Measurements from ENCODE around the gene ZNF385A. TPM values are rescaled to one million over a fixed set of nuclear protein-coding genes. Genes with fewer than 3 reads are reported as not detected.

The ZNF385A gene
- total and polyA plus RNA-seq, 2 of the 4 experiments (the other 2 are of a cell fraction): 0.36 to 2.5 TPM

DNA sequence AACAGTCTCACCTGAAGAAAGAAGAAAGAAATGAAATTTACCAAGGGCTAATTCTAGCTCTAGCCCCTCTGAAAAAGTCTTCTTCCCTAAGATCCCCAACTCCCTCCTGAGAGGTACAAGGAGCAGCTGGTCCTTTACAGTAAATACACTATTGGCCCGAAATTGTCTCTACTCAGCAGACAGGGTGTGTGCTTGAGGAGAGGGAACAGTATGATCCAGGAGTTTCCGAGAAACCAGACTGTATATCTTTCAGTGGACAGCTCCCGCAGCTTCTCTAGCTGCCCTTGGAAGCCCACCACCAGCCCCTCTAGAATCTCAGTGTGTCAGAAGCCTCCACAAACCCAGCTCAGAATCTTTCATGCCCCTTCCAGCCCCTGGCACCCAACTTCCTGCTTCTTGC lies 28.3 kb downstream of the ZNF385A start:
- no peak overlapping the region; a peak in 1 of 4 replicates for H4K8ac ChIP-seq (ENCODE audit: low read depth in 2 of 2, low read length in 2 of 2)
- no peaks in the 10 kb centered on the region for H3K27me3 ChIP-seq (ENCODE audit: control insufficient read depth, insufficient read depth, low read length)
- no peak overlapping the region for H2AK5ac ChIP-seq (ENCODE audit: low read depth, low read length)
- no peak for DNase-seq
- no peak overlapping the region for H3K4ac ChIP-seq (ENCODE audit: low read depth, low read length)
- no peak overlapping the region for H3K23ac ChIP-seq (ENCODE audit: low read depth, low read length)
- no peak overlapping the region for H4K5ac ChIP-seq (ENCODE audit: low read depth, low read length)
- TF ChIP-seq RCOR1 (IDR thresholded peaks at IDR 0.05; ENCODE audit: insufficient replicate concordance, low read length): no peak
- no peak for TF ChIP-seq SMC3 (IDR thresholded peaks at IDR 0.05; ENCODE audit: low read depth, low read length)
- no peak for TF ChIP-seq NFE2L2 (IDR thresholded peaks at IDR 0.05; ENCODE audit: low read depth, low read length)
- TF ChIP-seq CHD1 (IDR thresholded peaks at IDR 0.05; ENCODE audit: low read depth, low read length): no peak
- no peak for TF ChIP-seq FOS (IDR thresholded peaks at IDR 0.05; ENCODE audit: low read depth, low read length)
- no peak for TF ChIP-seq MXI1 (IDR thresholded peaks at IDR 0.05; ENCODE audit: borderline replicate concordance, low read depth, low read length)
- no peak for TF ChIP-seq MAFK (IDR thresholded peaks at IDR 0.05; ENCODE audit: low read depth, low read length)
- TF ChIP-seq POLR2A (IDR thresholded peaks at IDR 0.05; ENCODE audit: low read depth, low read length): no peak
- TF ChIP-seq RAD21 (IDR thresholded peaks at IDR 0.05; ENCODE audit: low read length): no peak
- ATAC-seq (ENCODE audit: low read depth): no peak
- BruUV-seq (replicated peaks): no TSS peak
- peaks cover 0 to 24% of the 10 kb centered on the region in 2 experiments; a peak in 2 of 4 replicates for H3K79me1 ChIP-seq (ENCODE audit: low read depth in 1 of 2, low read length in 2 of 2)
- H3K9me3 ChIP-seq (ENCODE audit: control insufficient read depth, insufficient read depth, low read length): no peaks in the 10 kb centered on the region
- in situ Hi-C loops (cut with MboI; ENCODE audit: low sequenced_read_pairs): no loop called here
- no peak overlapping the region for H2BK5ac ChIP-seq (ENCODE audit: low read depth, low read length, poor library complexity, severe bottlenecking)
- H3K27ac ChIP-seq (ENCODE audit: insufficient read depth, low read length): no peak overlapping the region
- ChIA-PET CTCF (interaction anchor here (1.5 kb wide), 1 partner anchor 15 kb away, joined by 3 read pairs; no protein-coding TSS in a partner anchor), POLR2A (ENCODE audit: unreplicated experiment) (interaction anchor here (0.6 kb wide), 1 partner anchor 55 kb away, joined by 6 read pairs; no protein-coding TSS in a partner anchor)
- no peak overlapping the region for H3K4me3 ChIP-seq (ENCODE audit: insufficient read depth, low read depth, low read length)
- H2AFZ ChIP-seq (replicated peaks; ENCODE audit: low read length, poor library complexity): no peak overlapping the region
- peaks cover 37% of the 10 kb centered on the region for H3K4me1 ChIP-seq (ENCODE audit: control insufficient read depth, insufficient read depth, low read length)
- no peak overlapping the region for H2BK120ac ChIP-seq (ENCODE audit: low read depth, low read length)
- H3K36me3 ChIP-seq (ENCODE audit: control insufficient read depth, insufficient read depth, low read length): peaks cover 3% of the 10 kb centered on the region
- H3K9ac ChIP-seq (ENCODE audit: low read depth, low read length): no peak overlapping the region
- dilution Hi-C loops (cut with HindIII; ENCODE audit: low sequenced_read_pairs, unreplicated experiment): no loop called here
- H3K4me2 ChIP-seq (ENCODE audit: low read depth, low read length): no peak overlapping the region
- H3K56ac ChIP-seq (ENCODE audit: extremely low read depth, insufficient read depth, low read length): no peak overlapping the region
- H2BK20ac ChIP-seq (ENCODE audit: low read depth, low read length): no peak overlapping the region
- peak overlapping the region; percentile 11 for H2AK9ac ChIP-seq (replicated peaks; ENCODE audit: low read depth, low read length, poor library complexity)
- no CpG with 5 or more reads among the region's 3 CpGs for WGBS, 2 experiments (ENCODE audit: extremely low coverage in 2 of 2, insufficient read length in 1 of 2)
- intact Hi-C loops (cut with micrococcal nuclease): no loop called here
- H4K91ac ChIP-seq (ENCODE audit: insufficient read depth, low read depth, low read length): no peak overlapping the region
- H3K14ac ChIP-seq (replicated peaks; ENCODE audit: low read depth, low read length): no peak overlapping the region
- H3K18ac ChIP-seq (ENCODE audit: low read depth, low read length): no peak overlapping the region
- H2BK15ac ChIP-seq (ENCODE audit: low read depth, low read length): no peak overlapping the region
- H3K9me1 ChIP-seq (ENCODE audit: insufficient read depth, low read length): peaks cover 23% of the 10 kb centered on the region; the same call in 1 of the 2 replicates
- no peaks in the 10 kb centered on the region for H4K20me1 ChIP-seq (ENCODE audit: insufficient read depth, low read length)
